ENCODE measurements around the gene CAPN11.
"Not testable (repeated sequence)": the region's sequence is repeated elsewhere in the genome, so short reads cannot be mapped to it uniquely, and the experiment has no call there.

The CAPN11 gene

DNA sequence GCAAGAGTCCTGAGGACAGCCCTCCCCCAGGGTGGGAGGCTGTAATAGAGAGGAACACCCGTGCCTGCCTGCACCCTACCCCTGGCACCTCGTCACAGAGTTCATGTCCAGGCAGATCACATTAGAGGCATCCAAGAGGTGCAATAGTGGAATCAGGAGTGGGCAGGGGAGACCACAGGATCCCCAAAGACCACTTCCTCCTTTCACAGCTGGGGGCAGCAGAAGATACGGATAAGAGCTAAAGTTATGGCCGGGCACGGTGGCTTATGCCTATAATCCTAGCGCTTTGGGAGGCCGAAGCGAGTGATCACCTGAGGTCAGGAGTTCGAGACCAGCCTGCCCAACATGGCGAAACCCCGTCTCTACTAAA, 1.5 kb upstream of the CAPN11 start:
- DNase-seq: no peak

DNA sequence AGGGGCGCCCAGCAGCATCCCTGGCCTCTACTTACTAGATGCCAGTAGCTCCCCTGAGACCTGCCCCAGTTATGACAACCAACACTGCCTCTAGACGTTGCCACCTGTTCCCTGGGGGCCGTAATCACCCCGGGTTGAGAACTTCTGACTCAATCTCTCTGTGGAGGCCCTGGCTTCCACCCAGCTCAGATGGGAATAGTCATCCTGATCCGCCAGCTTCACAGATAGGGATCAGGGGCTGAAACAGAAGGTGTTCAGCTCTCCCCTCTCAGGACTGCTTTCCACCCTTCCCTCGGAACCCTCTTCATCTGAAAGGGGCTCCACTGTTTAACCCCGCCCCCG, 3.3 kb downstream of the CAPN11 start:
- no peak for DNase-seq

DNA sequence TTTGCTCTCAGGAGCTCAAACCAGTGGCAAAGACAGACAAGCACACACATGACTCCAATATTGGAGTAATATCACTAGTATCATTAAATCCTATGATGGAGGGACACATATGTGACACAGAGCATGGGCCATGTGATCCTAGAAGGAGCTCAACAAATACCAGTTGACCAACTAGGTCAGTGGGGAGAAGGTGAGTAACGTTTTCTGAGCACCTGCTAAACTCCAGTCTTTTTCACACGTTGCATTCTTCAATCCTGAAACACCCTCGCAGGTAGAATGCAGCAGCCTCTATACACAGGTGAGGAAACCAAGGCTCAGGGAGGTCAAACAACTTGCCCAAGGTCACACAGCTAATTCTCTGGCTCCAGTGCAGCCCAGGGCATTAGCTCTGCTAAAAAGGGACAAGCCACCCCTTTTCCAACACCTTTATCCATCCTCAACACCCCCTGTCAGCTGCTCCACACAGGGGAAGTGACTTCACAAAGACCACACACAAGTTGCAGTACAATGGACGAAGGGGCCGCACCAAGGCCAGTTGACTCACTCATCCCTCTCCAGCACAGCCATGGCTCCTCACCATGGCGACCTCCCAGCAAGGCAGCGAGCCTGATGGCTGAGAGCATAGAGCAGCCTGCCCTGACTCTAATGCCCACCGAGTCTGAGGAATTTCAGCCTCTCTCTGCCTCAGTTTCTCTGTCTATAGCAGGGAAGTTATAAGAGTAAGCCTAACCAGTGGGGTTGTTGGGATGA, 4.4 kb downstream of the CAPN11 start:
- DNase-seq: no peak

DNA sequence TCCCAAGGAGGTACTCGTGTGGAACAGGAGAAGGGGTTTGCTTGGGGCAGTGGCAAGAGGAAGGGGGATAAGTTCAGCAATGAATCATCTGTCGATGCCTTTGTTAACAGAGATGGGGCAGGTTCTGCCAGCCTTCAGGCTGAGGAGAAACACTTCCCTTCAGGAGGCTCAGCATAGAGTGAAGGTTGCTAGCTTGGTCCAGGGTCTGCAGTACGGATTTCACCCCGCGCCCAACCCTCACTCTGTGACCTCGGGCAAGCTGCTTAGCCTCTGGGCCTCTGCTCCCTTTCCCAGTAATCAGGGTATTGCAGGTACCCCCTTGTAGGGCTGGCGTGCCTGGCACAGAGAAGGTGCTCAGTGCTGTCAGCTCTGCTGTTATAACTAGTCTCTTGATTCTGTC, 7.5 kb downstream of the CAPN11 start:
- DNase-seq: no peak

DNA sequence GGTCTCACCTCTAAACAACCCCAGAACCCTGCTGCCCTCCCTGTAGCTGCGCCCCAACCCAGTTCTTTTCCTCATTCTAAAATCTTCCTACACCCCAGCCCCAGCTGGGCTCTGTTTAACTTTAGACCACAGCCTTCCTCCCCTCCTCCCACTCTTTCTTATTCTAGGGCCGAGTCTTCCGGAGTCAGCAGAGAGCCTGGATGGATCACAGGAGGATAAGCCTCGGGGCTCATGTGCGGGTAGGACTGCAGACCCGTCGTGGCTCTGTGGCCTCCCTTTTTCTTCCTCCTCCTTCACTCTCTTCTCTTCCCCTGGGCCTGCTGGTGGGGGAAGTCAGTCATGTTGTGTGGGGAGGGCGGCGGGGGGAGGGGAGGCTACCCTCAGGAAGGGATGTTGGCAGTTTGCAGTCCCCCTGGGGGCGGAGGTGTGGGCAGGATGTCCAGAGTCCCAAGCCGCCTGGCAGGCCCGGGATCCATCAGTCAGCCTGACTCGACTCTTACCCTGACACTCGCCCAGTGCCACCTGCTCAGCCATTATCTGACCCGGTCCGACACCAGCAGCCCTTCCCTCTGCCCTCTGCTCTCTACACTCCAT, 8.1 kb downstream of the CAPN11 start:
- no peak for DNase-seq

DNA sequence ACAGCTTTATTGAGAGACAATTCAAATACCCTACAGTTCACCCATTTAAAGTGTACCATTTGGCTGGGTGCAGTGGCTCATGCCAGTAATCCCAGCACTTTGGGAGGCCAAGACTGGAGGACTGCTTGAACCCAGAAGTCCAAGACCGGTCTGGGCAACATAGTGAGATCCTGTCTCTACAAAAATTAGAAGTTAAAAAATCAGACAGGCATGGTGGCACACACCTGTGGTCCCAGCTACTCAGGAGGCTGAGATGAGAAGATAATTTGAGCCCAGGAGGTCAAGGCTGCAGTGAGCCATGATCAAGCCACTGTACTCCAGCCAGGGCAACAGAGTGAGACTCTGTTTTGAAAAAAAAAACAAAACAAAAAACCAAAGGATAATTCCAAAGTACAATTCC, 8.9 kb downstream of the CAPN11 start:
- no peak for DNase-seq

DNA sequence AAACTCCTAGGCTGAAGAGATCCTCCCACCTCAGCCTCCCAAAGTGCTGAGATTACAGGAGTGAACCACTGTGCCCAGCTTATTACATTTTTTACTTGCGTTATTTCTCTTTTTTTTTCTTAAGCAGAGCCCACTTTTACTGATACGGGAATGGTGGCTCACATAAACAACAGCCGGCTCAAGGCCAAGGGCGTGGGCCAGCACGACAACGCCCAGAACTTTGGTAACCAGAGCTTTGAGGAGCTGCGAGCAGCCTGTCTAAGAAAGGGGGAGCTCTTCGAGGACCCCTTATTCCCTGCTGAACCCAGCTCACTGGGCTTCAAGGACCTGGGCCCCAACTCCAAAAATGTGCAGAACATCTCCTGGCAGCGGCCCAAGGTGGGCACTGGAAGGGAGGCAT, 10.5 kb downstream of the CAPN11 start:
- DNase-seq: no peak

DNA sequence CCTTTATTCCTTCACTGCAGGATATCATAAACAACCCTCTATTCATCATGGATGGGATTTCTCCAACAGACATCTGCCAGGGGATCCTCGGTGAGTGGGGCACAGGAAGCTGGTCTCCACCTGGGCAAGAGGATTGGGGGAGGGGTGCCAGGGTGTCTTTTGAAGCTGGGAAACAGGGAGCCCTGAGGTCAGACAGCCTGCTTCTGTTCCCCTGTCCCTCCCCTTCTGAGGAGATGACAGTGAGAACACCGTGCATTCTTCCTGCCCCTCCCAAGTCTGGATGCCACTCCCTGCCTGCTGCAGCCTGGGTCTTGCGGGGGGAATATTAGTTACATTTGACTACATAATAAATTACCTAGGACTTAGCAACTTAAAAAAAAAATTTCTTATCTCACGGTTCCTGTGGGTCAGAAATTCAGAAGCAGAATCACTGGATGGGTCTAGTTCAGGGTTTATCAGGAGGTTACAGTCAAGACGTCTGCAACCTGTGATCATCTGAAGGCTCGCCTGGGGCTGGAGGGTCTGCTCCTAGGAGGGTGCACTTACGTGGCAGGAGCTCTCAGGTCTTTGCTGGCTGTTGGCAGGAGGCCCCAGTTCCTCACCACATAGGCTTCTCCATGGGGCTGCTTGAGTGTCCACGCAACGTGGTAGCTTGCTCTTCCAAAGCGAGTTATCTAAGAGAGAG, 11.4 kb downstream of the CAPN11 start:
- DNase-seq: no peak

DNA sequence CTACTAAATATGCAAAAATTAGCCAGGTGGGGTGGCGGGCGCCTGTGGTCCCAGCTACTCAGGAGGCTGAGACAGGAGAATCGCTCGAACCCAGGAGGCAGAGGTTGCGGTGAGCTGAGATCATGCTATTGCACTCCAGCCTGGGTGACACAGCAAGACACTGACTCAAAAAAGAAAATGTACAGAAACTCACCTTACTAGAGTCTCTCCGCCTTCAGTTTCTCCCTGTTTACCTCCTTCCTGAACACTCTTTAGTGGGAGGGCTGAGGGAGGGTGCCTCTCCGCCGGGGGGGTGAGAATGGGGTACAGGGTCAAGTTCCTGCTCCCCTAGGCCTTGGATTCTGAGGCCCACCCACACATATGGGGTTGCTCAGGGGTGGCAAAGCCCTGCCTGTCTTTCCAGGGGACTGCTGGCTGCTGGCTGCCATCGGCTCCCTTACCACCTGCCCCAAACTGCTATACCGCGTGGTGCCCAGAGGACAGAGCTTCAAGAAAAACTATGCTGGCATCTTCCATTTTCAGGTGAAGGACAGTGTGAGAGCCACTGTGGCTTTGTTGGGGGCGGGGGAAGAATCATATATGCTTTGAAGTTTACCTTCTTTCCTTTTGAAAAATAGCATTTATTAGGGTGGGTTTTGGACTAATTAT, 13.4 kb downstream of the CAPN11 start:
- no peak for DNase-seq

DNA sequence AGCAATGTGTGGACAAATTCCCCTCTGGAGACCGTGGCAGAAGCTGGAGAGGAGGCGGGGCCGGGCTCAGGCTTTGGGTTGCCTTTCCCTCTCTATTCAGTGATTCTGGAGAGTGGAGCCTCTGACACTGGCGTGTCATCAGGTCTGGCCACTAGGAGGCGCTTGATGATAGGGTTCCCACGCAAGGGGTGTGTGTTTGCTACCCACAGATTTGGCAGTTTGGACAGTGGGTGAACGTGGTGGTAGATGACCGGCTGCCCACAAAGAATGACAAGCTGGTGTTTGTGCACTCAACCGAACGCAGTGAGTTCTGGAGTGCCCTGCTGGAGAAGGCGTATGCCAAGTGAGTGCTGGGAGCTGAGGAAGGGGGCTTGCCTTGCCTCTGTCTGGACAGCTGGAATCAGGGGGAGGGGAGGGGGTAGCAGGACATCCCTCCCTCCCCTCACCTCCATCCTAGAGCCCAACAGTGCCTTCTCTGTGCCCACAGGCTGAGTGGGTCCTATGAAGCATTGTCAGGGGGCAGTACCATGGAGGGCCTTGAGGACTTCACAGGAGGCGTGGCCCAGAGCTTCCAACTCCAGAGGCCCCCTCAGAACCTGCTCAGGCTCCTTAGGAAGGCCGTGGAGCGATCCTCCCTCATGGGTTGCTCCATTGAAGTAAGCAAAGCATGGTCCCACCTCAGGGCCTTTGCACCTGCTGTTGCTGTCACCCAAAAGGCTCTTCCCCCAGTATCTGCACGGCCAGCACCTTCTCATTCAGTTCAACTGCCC, 14.3 kb downstream of the CAPN11 start:
- peak; percentile 90 for DNase-seq

DNA sequence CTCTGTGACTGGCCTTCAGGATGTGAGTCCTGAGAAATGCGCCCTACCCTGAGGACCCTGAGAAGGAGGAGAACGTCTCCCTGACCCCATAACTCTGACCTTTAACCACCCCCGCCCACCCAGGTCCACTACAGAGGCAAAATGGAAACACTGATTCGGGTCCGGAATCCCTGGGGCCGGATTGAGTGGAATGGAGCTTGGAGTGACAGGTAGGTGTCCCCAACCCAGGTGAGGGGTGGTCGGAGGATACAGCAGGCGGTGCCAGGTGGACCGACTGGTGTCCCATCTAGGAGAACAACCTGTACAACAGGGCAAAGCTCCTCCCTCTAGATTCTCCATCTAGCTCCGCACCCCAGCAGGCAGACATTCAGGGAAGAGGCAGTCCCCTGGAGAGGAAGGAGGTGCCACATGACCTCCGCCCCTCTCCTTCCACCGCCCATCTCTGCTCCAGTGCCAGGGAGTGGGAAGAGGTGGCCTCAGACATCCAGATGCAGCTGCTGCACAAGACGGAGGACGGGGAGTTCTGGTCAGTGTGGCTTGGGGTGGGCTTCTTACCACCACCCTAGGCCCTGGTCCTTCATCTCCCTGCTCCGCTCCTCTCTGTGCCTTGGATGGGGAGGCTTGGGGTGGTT, 17.6 kb downstream of the CAPN11 start:
- DNase-seq: no peak

DNA sequence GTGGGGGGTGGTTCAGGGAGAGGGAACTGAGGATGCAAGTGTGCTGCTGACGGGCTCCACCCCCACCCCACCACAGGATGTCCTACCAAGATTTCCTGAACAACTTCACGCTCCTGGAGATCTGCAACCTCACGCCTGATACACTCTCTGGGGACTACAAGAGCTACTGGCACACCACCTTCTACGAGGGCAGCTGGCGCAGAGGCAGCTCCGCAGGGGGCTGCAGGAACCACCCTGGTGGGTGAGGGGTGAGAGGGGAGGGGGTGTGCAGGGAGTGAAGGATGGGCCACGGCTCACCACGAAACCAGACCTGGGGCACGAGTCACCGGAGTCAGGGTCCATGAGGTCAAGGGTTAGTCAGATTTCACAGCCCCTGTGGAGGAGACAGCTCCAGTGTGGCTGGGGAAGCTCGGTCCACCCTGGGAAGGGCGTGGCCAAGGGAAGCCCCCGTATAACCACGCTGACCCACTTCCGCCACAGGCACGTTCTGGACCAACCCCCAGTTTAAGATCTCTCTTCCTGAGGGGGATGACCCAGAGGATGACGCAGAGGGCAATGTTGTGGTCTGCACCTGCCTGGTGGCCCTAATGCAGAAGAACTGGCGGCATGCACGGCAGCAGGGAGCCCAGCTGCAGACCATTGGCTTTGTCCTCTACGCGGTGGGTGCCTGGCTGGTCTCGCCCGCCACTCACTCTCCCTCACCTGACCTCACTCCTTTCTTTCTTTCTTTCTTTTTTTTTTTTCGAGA, 18.3 kb downstream of the CAPN11 start:
- no peak for DNase-seq

DNA sequence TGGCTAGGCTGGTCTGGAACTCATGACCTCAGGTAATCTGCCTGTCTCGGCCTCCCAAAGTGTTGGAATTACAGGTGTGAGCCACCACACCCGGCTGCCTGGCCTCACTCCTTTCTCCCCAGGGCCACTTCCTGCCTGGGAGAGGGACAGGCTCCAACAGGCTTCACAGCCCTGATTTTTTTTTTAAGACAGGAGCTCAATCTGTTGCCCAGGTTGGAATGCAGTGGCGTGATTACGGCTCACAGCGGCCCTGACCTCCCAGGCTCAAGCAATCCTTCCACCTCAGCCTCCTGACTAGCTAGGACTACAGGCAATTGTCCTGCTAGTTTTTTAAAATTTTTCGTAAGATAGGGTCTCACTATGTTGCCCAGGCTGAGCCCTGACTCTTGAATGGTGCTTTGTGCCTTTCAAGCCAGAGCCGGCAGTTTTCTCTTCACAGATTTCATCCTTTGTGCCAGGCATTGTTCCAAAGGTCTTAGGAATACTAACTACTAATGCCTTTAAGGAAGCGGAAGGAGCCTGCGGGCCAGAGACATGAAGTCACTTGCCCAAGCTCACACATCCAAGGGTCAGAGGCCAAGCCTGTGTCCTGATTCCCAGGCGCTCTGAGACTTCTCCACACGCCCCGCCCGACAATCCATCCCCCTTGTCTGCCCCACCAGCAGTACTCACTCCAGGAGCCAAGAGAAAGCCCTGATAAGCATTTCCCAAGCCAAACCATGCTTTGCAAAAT, 19.2 kb downstream of the CAPN11 start:
- DNase-seq: no peak

DNA sequence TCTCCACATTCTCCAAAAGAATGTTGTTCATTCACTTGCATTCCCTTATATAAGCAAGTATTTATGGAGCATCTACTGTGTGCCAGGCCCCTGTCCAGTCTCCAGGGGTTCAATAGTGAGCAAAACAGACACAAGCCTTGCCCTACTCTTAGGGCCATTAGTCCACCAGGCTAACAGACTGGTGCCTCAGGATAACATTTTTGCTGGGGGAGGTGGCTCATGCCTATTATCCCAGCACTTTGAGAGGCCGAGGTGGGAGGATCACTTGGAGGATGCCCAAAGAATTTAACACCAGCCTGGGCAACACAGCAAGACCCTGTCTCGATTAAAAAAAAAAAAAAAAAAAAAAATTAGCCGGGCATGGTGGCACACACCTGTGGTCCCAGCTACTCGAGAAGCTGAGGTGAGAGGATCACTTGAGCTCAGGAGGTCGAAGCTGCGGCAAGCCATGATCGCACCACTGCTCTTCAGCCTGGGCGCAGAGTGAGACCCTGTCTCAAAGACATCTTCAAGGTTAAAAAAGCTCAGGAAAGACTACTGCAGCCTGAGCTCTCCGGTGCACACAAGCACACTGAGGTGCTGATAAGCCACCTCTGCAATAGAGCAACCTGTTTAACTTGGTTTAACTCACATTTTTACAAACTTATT, 19.9 kb downstream of the CAPN11 start:
- DNase-seq: no peak

DNA sequence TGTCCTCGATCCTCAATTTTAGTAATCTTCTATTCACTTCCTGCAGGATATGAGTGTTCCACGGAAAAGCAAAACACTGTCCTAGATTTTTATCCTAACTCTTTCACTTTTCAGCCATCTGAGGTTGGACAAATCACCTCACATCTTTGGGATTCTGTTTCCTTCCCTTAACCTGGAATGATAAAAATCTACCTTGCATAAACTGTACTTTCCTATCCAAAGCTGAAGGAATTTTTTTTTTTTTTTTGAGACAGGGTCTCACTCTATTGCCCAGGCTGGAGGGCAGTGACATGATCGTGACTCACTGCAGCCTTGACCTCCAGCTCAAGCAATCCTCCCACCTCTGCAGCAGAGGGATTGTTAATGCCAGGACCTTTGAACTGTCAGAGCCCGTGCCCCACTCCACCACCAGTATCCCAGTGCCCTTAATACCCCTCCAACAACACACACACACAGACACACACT, 20.5 kb downstream of the CAPN11 start:
- DNase-seq: no peak

DNA sequence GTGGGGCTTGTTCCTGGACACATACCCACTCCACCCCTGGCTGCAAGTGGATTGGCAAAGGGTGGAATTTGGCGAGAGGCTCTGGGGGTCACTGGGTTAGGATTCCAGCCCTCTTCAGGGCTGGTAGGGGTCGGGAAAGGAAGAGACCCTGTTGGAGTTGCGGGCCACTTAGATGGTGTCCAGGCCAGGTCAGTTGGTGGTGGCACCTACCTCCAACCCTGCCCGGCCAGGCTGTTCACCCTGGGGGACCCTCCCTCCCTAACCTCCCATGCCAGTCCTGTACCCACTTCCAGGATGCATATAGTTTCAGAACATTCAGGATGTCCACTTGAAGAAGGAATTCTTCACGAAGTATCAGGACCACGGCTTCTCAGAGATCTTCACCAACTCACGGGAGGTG, 21.0 kb downstream of the CAPN11 start:
- no peak for DNase-seq

DNA sequence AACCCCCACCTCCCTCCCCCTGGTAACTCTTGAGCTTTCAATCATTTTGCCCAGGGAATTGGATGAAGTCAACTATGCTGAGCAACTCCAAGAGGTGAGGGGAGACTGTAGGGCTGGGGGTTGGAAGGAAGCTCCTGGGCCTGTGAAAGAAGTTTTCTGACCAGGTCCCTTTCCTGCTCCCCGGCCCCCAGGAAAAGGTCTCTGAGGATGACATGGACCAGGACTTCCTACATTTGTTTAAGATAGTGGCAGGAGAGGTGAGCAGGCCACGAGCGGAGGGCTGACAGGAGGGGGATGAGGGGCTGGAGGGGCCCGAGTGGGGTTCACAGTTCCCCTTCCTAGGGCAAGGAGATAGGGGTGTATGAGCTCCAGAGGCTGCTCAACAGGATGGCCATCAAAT, 21.8 kb downstream of the CAPN11 start:
- no peak for DNase-seq

DNA sequence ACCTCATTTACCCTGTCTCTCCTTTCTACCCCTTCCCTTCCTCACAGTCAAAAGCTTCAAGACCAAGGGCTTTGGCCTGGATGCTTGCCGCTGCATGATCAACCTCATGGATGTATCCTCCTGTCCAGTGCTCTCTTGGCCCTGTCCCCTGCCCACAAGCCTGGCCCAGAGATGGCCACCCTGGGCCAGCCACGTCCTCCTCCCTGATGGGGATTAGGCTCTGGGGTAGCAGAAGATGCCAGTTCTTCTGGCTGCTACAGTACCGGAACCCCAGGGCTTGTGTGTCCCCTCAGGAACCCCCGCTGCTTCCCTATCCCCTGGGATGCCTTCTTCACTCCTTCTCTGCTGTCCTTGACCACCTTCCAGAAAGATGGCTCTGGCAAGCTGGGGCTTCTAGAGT, 22.3 kb downstream of the CAPN11 start:
- DNase-seq: no peak

DNA sequence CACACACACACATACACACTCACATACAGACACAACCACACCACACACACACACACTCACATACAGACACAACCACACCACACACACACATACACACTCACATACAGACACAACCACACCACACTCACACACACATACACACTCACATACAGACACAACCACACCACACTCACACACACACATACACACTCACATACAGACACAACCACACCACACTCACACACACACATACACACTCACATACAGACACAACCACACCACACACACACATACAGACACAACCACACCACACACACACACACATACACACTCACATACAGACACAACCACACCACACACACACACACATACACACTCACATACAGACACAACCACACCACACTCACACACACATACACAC, 23.2 kb downstream of the CAPN11 start:
- not testable (repeated sequence) for DNase-seq

DNA sequence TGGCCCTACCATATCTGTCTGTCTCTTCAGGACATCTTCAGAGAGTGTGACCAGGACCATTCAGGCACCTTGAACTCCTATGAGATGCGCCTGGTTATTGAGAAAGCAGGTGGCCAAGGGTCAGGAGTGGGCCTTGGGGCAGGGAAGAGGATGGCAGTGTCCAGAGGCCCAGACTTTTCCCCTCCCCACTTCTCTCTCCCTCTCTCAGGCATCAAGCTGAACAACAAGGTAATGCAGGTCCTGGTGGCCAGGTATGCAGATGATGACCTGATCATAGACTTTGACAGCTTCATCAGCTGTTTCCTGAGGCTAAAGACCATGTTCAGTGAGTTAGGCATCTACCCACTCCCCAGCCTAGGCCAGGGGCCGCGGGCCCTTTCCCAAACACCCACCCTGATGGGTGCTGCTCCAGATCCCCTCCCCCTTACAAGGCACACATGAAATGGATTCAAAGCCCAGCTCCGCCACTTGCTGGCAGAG, 24.3 kb downstream of the CAPN11 start:
- no peak for DNase-seq

DNA sequence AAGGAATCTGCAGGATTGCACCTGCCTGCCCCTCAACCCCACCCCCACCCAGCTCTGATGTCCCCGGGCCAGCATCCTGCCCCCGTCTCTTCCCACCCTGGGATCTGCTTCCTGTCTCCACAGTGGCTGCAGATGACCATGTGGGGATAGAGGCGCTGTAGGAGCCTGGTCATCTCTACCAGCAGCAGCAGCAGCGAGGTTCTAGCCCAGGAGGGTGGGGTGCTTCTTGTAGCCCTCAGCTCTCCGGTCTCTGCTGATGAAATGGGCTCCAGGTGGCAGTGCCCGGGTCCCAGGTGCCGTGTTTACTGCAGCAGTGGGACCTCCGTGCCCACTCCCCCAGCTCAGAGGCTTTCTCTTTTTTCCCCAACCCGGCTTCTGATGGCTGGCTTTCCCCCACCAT, 25.2 kb downstream of the CAPN11 start:
- no peak for DNase-seq
